Panc1 (cell line): ENCODE measurements around the gene ZNF253. TPM values are rescaled to one million over a fixed set of nuclear protein-coding genes. Genes with fewer than 3 reads are reported as not detected.

Experiments
- ATAC-seq: fragments of 200-7000 bp; cut with Tn5 transposase; 2 replicates; pipeline ENCODE4 v1.9.1; 2020; ENCODE audit warnings: mild to moderate bottlenecking, moderate library complexity
- BruUV-seq: library from RNA; stranded (reverse); fragments of 400-500 nt; replicated peaks from 2 replicates; lab custom pipeline; 2021; lab: Mats Ljungman, UMichigan
- CTCF ChIA-PET: fragments of 300-600 bp; sonication (Branson Sonifier 250); formaldehyde crosslinking; loops from one replicate; lab custom pipeline; 2022; ENCODE audit warnings: antibody characterized with exemption; lab: Charles Lee
- POLR2A ChIA-PET: fragments of 300-600 bp; sonication (Branson Sonifier 250); formaldehyde crosslinking; loops from one replicate; lab custom pipeline; 2022; ENCODE audit warnings: antibody characterized with exemption; lab: Charles Lee
- DNase-seq: peaks from one replicate; pipeline ENCODE4 v3.0.0-alpha.2; 2010; ENCODE audit warnings: low read depth, low spot score
- H3K27ac ChIP-seq: 2 replicates; pipeline ENCODE4 v1.5.1; 2011; ENCODE audit warnings: mild to moderate bottlenecking, low read length, inconsistent platforms
- H3K27me3 ChIP-seq: fragments of 200-500 bp; sonication (Bioruptor generic); 2 replicates; pipeline ENCODE4 v1.6.0; 2014; ENCODE audit warnings: low read length, inconsistent platforms; ENCODE audit not compliant: control insufficient read depth, insufficient read depth
- H3K36me3 ChIP-seq: fragments of 200-500 bp; sonication (Bioruptor generic); 2 replicates; pipeline ENCODE4 v1.5.1; 2014; ENCODE audit warnings: inconsistent platforms, mild to moderate bottlenecking, low read length, moderate library complexity; ENCODE audit not compliant: control insufficient read depth, insufficient read depth
- H3K4me1 ChIP-seq: 2 replicates; pipeline ENCODE4 v1.5.1; 2011; ENCODE audit warnings: inconsistent platforms, mild to moderate bottlenecking, low read length, moderate library complexity; ENCODE audit not compliant: control insufficient read depth, insufficient read depth
- H3K4me3 ChIP-seq, 2 experiments: 2 replicates each; pipeline ENCODE4 v1.5.1; 2011 to 2012; ENCODE audit warnings: low read depth in 2 of 2, low read length in 2 of 2, mild to moderate bottlenecking in 2 of 2, inconsistent platforms in 1 of 2, moderate library complexity in 1 of 2
- H3K9me3 ChIP-seq: fragments of 200-500 bp; sonication (Bioruptor generic); 2 replicates; pipeline ENCODE4 v1.5.1; 2014; ENCODE audit warnings: low read depth, mild to moderate bottlenecking, inconsistent platforms, low read length, moderate library complexity; ENCODE audit not compliant: control insufficient read depth, insufficient read depth
- CTCF ChIP-seq: fragments of 450-650 bp; IDR thresholded peaks from 2 replicates; pipeline ENCODE4 v1.5.1; 2017; ENCODE audit warnings: mild to moderate bottlenecking
- POLR2AphosphoS5 ChIP-seq: IDR thresholded peaks from 2 replicates; pipeline ENCODE4 v1.6.1; 2012; ENCODE audit warnings: mild to moderate bottlenecking, low read depth, low read length, moderate library complexity
- REST ChIP-seq, 2 experiments: IDR thresholded peaks; 2 replicates each; pipeline ENCODE4 v1.6.1; 2011 to 2012; ENCODE audit warnings: low read depth in 2 of 2, control low read depth in 1 of 2, low read length in 1 of 2, mild to moderate bottlenecking in 1 of 2, moderate library complexity in 1 of 2; ENCODE audit not compliant: insufficient read depth in 1 of 2
- SIN3A ChIP-seq: IDR thresholded peaks from 2 replicates; pipeline ENCODE4 v1.6.1; 2012; ENCODE audit warnings: low read depth, mild to moderate bottlenecking, low read length, moderate library complexity, borderline replicate concordance; ENCODE audit not compliant: insufficient read depth
- in situ Hi-C: cut with HindIII; loops from 2 replicates; pipeline ENCODE4 v1.10.0; 2016; ENCODE audit warnings: low sequenced_read_pairs, low pct_unique_long_range_greater_than_20kb
- intact Hi-C: fragments of 100-400 bp; cut with micrococcal nuclease; formaldehyde crosslinking; loops from one replicate; pipeline ENCODE4 v1.10.0; 2022; ENCODE audit not compliant: unreplicated experiment
- total RNA-seq: library from RNA; stranded (reverse); gene quantifications from one replicate; pipeline ENCODE4 v1.2.1, GENCODE V29; 2021; ENCODE audit not compliant: unreplicated experiment

The ZNF253 gene
- total RNA-seq, 1 experiment from 2014 or later = 8.9 TPM

GRCh38 chr19:19943848-19944582, 78.3 kb downstream of the ZNF253 start:
- Histone ChIP-seq H3K9me3 (no peaks in the 10 kb centered on the region; the same call in 1 of the 2 replicates), H3K36me3 (no peaks in the 10 kb centered on the region), H3K4me1 (no peaks in the 10 kb centered on the region), H3K27me3 (no peaks in the 10 kb centered on the region), H3K4me3 (no peak overlapping the region), H3K27ac (no peak overlapping the region)
- ATAC-seq (no peak), DNase-seq (no peak)
- no peak for TF ChIP-seq CTCF
- no peak for TF ChIP-seq POLR2AphosphoS5
- TF ChIP-seq REST (IDR thresholded peaks at IDR 0.05; ENCODE audit: insufficient read depth in 1 of 2, low read depth in 2 of 2, low read length in 1 of 2) = no peak
- TF ChIP-seq SIN3A = no peak
- intact Hi-C loops = no loop called here
- ChIA-PET CTCF (interaction anchor here (0.6 kb wide), 1 partner anchor 1133 kb away, joined by 3 read pairs; no protein-coding TSS in a partner anchor), POLR2A (no interaction called here)
- no TSS peak for BruUV-seq
- in situ Hi-C loops = no loop called here

Other genes with a start within 250 kb of the ZNF253 start
- gene PBX4, start 247.2 kb upstream of the ZNF253 start, total RNA-seq = 8.3 TPM
- 16.0 TPM for gene LPAR2, start 237.7 kb upstream of the ZNF253 start, total RNA-seq
- gene GMIP, start 222.2 kb upstream of the ZNF253 start, total RNA-seq = 18.1 TPM
- 62.3 TPM for gene ATP13A1, start 202.2 kb upstream of the ZNF253 start, total RNA-seq
- gene ZNF101, start 197.0 kb upstream of the ZNF253 start, total RNA-seq = 15.6 TPM
- gene ZNF14, start 132.8 kb upstream of the ZNF253 start, total RNA-seq = 5.6 TPM
- gene ZNF506, start 44.1 kb upstream of the ZNF253 start, total RNA-seq = 11.4 TPM
- gene ZNF93, start 35.1 kb downstream of the ZNF253 start, total RNA-seq = 8.9 TPM
- 4.5 TPM for gene ZNF682, start 173.6 kb downstream of the ZNF253 start, total RNA-seq
- 7.5 TPM for gene ZNF90, start 212.1 kb downstream of the ZNF253 start, total RNA-seq